Karpas-422 (cell line): ENCODE measurements around the gene GID8. TPM values are rescaled to one million over a fixed set of nuclear protein-coding genes. Genes with fewer than 3 reads are reported as not detected.

Experiments
- DNase-seq: peaks from one replicate; pipeline ENCODE4 v3.0.0-alpha.2; 2015
- H2AFZ ChIP-seq: fragments of 200-600 bp; sonication (generic); 2 replicates; pipeline ENCODE4 v1.6.1; 2014; ENCODE audit warnings: antibody characterized with exemption, low read length, mixed read lengths
- H3K27ac ChIP-seq: fragments of 200-600 bp; sonication (generic); 2 replicates; pipeline ENCODE4 v1.5.1; 2014; ENCODE audit warnings: mild to moderate bottlenecking, low read length, moderate library complexity
- H3K27me3 ChIP-seq: fragments of 200-600 bp; sonication (generic); 2 replicates; pipeline ENCODE4 v1.6.1; 2014; ENCODE audit warnings: low read length, mixed read lengths
- H3K36me3 ChIP-seq: fragments of 200-600 bp; sonication (generic); 2 replicates; pipeline ENCODE4 v1.6.1; 2014; ENCODE audit warnings: low read length, mixed read lengths; ENCODE audit not compliant: insufficient read depth
- H3K4me1 ChIP-seq: fragments of 200-600 bp; sonication (generic); 2 replicates; pipeline ENCODE4 v1.6.1; 2014; ENCODE audit warnings: mild to moderate bottlenecking, low read length, mixed read lengths
- H3K4me2 ChIP-seq: fragments of 200-600 bp; sonication (generic); 2 replicates; pipeline ENCODE4 v1.6.1; 2014; ENCODE audit warnings: low read length, low read depth, mild to moderate bottlenecking; ENCODE audit not compliant: poor library complexity, severe bottlenecking
- H3K4me3 ChIP-seq: fragments of 200-600 bp; sonication (generic); 2 replicates; pipeline ENCODE4 v1.5.1; 2014; ENCODE audit warnings: mild to moderate bottlenecking, antibody characterized with exemption, low read length, mixed read lengths
- H3K79me2 ChIP-seq: fragments of 200-600 bp; sonication (generic); 2 replicates; pipeline ENCODE4 v1.6.1; 2014; ENCODE audit warnings: mild to moderate bottlenecking, low read length, mixed read lengths
- H3K9ac ChIP-seq: fragments of 200-600 bp; sonication (generic); 2 replicates; pipeline ENCODE4 v1.6.0; 2014; ENCODE audit warnings: low read length
- H3K9me2 ChIP-seq: fragments of 200-600 bp; sonication (generic), shearing (Covaris generic); replicated peaks from 2 replicates; pipeline ENCODE4 v1.6.0; 2014; ENCODE audit warnings: mild to moderate bottlenecking, low read length, moderate library complexity; ENCODE audit not compliant: insufficient read depth
- H3K9me3 ChIP-seq: fragments of 300-700, 200-600 bp; sonication (generic); 2 replicates; pipeline ENCODE4 v1.6.1; 2014; ENCODE audit warnings: low read length, mixed read lengths
- H4K20me1 ChIP-seq: fragments of 200-600 bp; sonication (generic); 2 replicates; pipeline ENCODE4 v1.6.1; 2014; ENCODE audit warnings: mild to moderate bottlenecking, antibody characterized with exemption, low read length, low read depth; ENCODE audit not compliant: insufficient read depth
- total RNA-seq: library from RNA; depleted of rRNA; stranded (reverse); fragments of >200 nt; shearing (Covaris generic); gene quantifications from 2 replicates; pipeline ENCODE4 v1.2.3, GENCODE V29; 2014; ENCODE audit warnings: low replicate concordance

The GID8 gene
- total RNA-seq, 1 experiment from 2014 or later: 31.3 TPM

GRCh38 chr20:62893700-62894099 lies 44.2 kb upstream of the GID8 start:
- H3K27me3 ChIP-seq: no peaks in the 10 kb centered on the region
- H3K4me1 ChIP-seq: no peaks in the 10 kb centered on the region
- peaks cover 5% of the 10 kb centered on the region; the same call in 1 of the 2 replicates for H3K79me2 ChIP-seq
- no peak overlapping the region for H3K27ac ChIP-seq
- no peak overlapping the region for H3K4me2 ChIP-seq
- no peak overlapping the region for H3K4me3 ChIP-seq
- H3K36me3 ChIP-seq: peaks cover 68% of the 10 kb centered on the region; the same call in 1 of the 2 replicates
- no peak overlapping the region for H3K9ac ChIP-seq
- no peaks in the 10 kb centered on the region for H4K20me1 ChIP-seq
- no peak overlapping the region for H2AFZ ChIP-seq
- no peaks in the 10 kb centered on the region for H3K9me2 ChIP-seq
- no peaks in the 10 kb centered on the region for H3K9me3 ChIP-seq
- DNase-seq: no peak

GRCh38 chr20:62894261-62894660 lies 43.7 kb upstream of the GID8 start:
- no peaks in the 10 kb centered on the region for H3K9me2 ChIP-seq
- no peaks in the 10 kb centered on the region for H4K20me1 ChIP-seq
- no peaks in the 10 kb centered on the region for H3K9me3 ChIP-seq
- H3K79me2 ChIP-seq: peaks cover 7% of the 10 kb centered on the region; the same call in 1 of the 2 replicates
- DNase-seq: no peak
- no peak overlapping the region for H3K4me2 ChIP-seq
- H2AFZ ChIP-seq: no peak overlapping the region
- H3K36me3 ChIP-seq: peaks cover 71% of the 10 kb centered on the region; the same call in 1 of the 2 replicates
- no peaks in the 10 kb centered on the region for H3K27me3 ChIP-seq
- H3K27ac ChIP-seq: no peak overlapping the region
- no peaks in the 10 kb centered on the region for H3K4me1 ChIP-seq
- no peak overlapping the region for H3K9ac ChIP-seq
- no peak overlapping the region for H3K4me3 ChIP-seq

- DNase-seq: no peak
- H3K36me3 ChIP-seq: peaks cover 79% of the 10 kb centered on the region; the same call in 1 of the 2 replicates
- H3K4me1 ChIP-seq: peaks cover 9% of the 10 kb centered on the region
- H3K4me2 ChIP-seq: no peak overlapping the region
- no peaks in the 10 kb centered on the region for H3K9me2 ChIP-seq
- no peak overlapping the region for H3K4me3 ChIP-seq
- no peaks in the 10 kb centered on the region for H3K9me3 ChIP-seq
- H3K27ac ChIP-seq: no peak overlapping the region
- H3K9ac ChIP-seq: no peak overlapping the region
- H3K79me2 ChIP-seq: peaks cover 10% of the 10 kb centered on the region
- H2AFZ ChIP-seq: no peak overlapping the region
- no peaks in the 10 kb centered on the region for H3K27me3 ChIP-seq
- H4K20me1 ChIP-seq: no peaks in the 10 kb centered on the region
Measured at GRCh38 chr20:62895539-62895938, 42.4 kb upstream of the GID8 start.

GRCh38 chr20:62896526-62896925 lies 41.4 kb upstream of the GID8 start:
- no peaks in the 10 kb centered on the region for H3K9me3 ChIP-seq

GRCh38 chr20:62897666-62898065 lies 40.3 kb upstream of the GID8 start:
- Histone ChIP-seq H3K9me3 (no peaks in the 10 kb centered on the region), H4K20me1 (no peaks in the 10 kb centered on the region), H3K9ac (no peak overlapping the region), H2AFZ (no peak overlapping the region), H3K27me3 (no peaks in the 10 kb centered on the region), H3K4me1 (peaks cover 24% of the 10 kb centered on the region), H3K27ac (no peak overlapping the region), H3K79me2 (peaks cover 10% of the 10 kb centered on the region), H3K4me2 (no peak overlapping the region), H3K4me3 (no peak overlapping the region), H3K36me3 (peaks cover 71% of the 10 kb centered on the region), H3K9me2 (no peaks in the 10 kb centered on the region)
- DNase-seq: no peak

More at GRCh38 chr20:62896526-62896925, 41.4 kb upstream of the GID8 start:
- H3K4me1 ChIP-seq: peaks cover 19% of the 10 kb centered on the region
- H3K27ac ChIP-seq: no peak overlapping the region
- no peak overlapping the region for H3K9ac ChIP-seq
- no peaks in the 10 kb centered on the region for H3K9me2 ChIP-seq
- H4K20me1 ChIP-seq: no peaks in the 10 kb centered on the region
- H3K79me2 ChIP-seq: peaks cover 10% of the 10 kb centered on the region
- no peak overlapping the region for H2AFZ ChIP-seq
- no peak overlapping the region for H3K4me2 ChIP-seq
- no peaks in the 10 kb centered on the region for H3K27me3 ChIP-seq
- H3K4me3 ChIP-seq: no peak overlapping the region
- peaks cover 74% of the 10 kb centered on the region; the same call in 1 of the 2 replicates for H3K36me3 ChIP-seq
- no peak for DNase-seq

GRCh38 chr20:62898093-62898964 lies 39.6 kb upstream of the GID8 start:
- H3K36me3 ChIP-seq: peaks cover 70% of the 10 kb centered on the region
- no peaks in the 10 kb centered on the region for H3K9me3 ChIP-seq
- H3K27me3 ChIP-seq: no peaks in the 10 kb centered on the region
- H3K9me2 ChIP-seq: no peaks in the 10 kb centered on the region
- peaks cover 24% of the 10 kb centered on the region for H3K4me1 ChIP-seq
- no peaks in the 10 kb centered on the region for H4K20me1 ChIP-seq
- no peak overlapping the region for H3K9ac ChIP-seq
- no peak overlapping the region for H3K4me3 ChIP-seq
- DNase-seq: no peak
- no peak overlapping the region for H3K27ac ChIP-seq
- H3K79me2 ChIP-seq: peaks cover 10% of the 10 kb centered on the region
- H2AFZ ChIP-seq: no peak overlapping the region
- no peak overlapping the region for H3K4me2 ChIP-seq

GRCh38 chr20:62898970-62899632 lies 38.8 kb upstream of the GID8 start:
- Histone ChIP-seq H3K9ac (no peak overlapping the region), H2AFZ (no peak overlapping the region), H3K4me2 (no peak overlapping the region), H3K27me3 (no peaks in the 10 kb centered on the region), H3K9me2 (no peaks in the 10 kb centered on the region), H3K79me2 (peaks cover 10% of the 10 kb centered on the region), H4K20me1 (no peaks in the 10 kb centered on the region), H3K9me3 (no peaks in the 10 kb centered on the region), H3K4me1 (peaks cover 24% of the 10 kb centered on the region), H3K4me3 (no peak overlapping the region), H3K36me3 (peaks cover 72% of the 10 kb centered on the region), H3K27ac (peak overlapping the region; percentile 48; the same call in 1 of the 2 replicates)
- DNase-seq: no peak

- Histone ChIP-seq H2AFZ (no peak overlapping the region), H3K9me3 (no peaks in the 10 kb centered on the region), H3K9ac (peak overlapping the region; percentile 30; the same call in 1 of the 2 replicates), H4K20me1 (no peaks in the 10 kb centered on the region), H3K79me2 (peaks cover 10% of the 10 kb centered on the region), H3K36me3 (peaks cover 68% of the 10 kb centered on the region), H3K4me1 (peaks cover 24% of the 10 kb centered on the region), H3K4me2 (no peak overlapping the region), H3K4me3 (no peak overlapping the region), H3K27ac (peak overlapping the region; percentile 48), H3K27me3 (no peaks in the 10 kb centered on the region), H3K9me2 (no peaks in the 10 kb centered on the region)
- DNase-seq: no peak
Measured at GRCh38 chr20:62899633-62900051, 38.3 kb upstream of the GID8 start.
